ENCODE measurements around the gene ELOVL1. TPM values are rescaled to one million over a fixed set of nuclear protein-coding genes. Genes with fewer than 3 reads are reported as not detected.

The ELOVL1 gene
- total RNA-seq, 1 experiment from 2014 or later, result 91.3 TPM

- TF ChIP-seq CTCF (IDR thresholded peaks at IDR 0.05 in 2 of 3, conservative IDR thresholded peaks at IDR 0.05 in 1 of 3; ENCODE audit: borderline replicate concordance in 1 of 3, insufficient read depth in 1 of 3, low read depth in 2 of 3, low read length in 2 of 3) (no peak), POLR2AphosphoS5 (IDR thresholded peaks at IDR 0.05; ENCODE audit: low read depth, low read length) (no peak), EZH2phosphoT487 (IDR thresholded peaks at IDR 0.05; ENCODE audit: borderline replicate concordance) (no peak), EGR1 (IDR thresholded peaks at IDR 0.05; ENCODE audit: low read depth) (no peak), RAD21 (IDR thresholded peaks at IDR 0.05; ENCODE audit: low read depth) (no peak), POLR2A (IDR thresholded peaks at IDR 0.05; ENCODE audit: borderline replicate concordance, extremely low read depth, insufficient read depth, insufficient read length) (no peak)
Observed at GRCh38 chr1:43388613-43389012, 20.8 kb upstream of the ELOVL1 start (continued).

- ChIA-PET CTCF (no interaction called here), POLR2A (no interaction called here), RAD21 (ENCODE audit: low non-redundant PET in 1 of 2, low total read pairs in 2 of 2, uncharacterized antibody in 2 of 2, unreplicated experiment in 2 of 2) (no interaction called here)
- Histone ChIP-seq H3K9me2 (ENCODE audit: insufficient read depth) (no peaks in the 10 kb centered on the region), H4K20me1 (ENCODE audit: insufficient read depth) (no peaks in the 10 kb centered on the region), H3K79me2 (ENCODE audit: insufficient read depth, low read length) (peaks cover 36% of the 10 kb centered on the region), H3K9me3 (ENCODE audit: control insufficient read depth in 1 of 2, insufficient read depth in 1 of 2, low read depth in 1 of 2, low read length in 2 of 2) (no peaks in the 10 kb centered on the region), H3K4me2 (ENCODE audit: low read length) (peak overlapping the region; percentile 80), H3K36me3 (ENCODE audit: control insufficient read depth in 1 of 2, insufficient read depth in 2 of 2, low read length in 2 of 2) (peaks cover 22 to 40% of the 10 kb centered on the region in 2 experiments), H3K27me3 (ENCODE audit: insufficient read depth, low read length) (no peaks in the 10 kb centered on the region), H3K27ac (ENCODE audit: low read depth, low read length) (no peak overlapping the region), H3K9ac (ENCODE audit: low read length) (no peak overlapping the region), H2AFZ (ENCODE audit: low read depth, low read length, poor library complexity, severe bottlenecking) (no peak overlapping the region), H3K4me3 (replicated peaks in 1 of 2; ENCODE audit: low read depth in 1 of 2, low read length in 2 of 2) (peak overlapping the region in 1 of 2 experiments; percentile 84; a peak in 2 of 4 replicates), H3K4me1 (ENCODE audit: control insufficient read depth in 1 of 2, insufficient read depth in 2 of 2, low read length in 2 of 2) (peaks cover 3 to 16% of the 10 kb centered on the region in 2 experiments; a peak in 3 of 4 replicates)
- no peak for DNase-seq (ENCODE audit: low read depth, low spot score)
- TF ChIP-seq ATF3 (IDR thresholded peaks at IDR 0.05), result no peak
- TF ChIP-seq CBX3 (IDR thresholded peaks at IDR 0.05; ENCODE audit: low read depth), result no peak
- no peak for TF ChIP-seq TCF7L2 (IDR thresholded peaks at IDR 0.05; ENCODE audit: borderline replicate concordance, extremely low read depth, insufficient read depth, insufficient read length)
- no peak for TF ChIP-seq REST (IDR thresholded peaks at IDR 0.05; ENCODE audit: low read depth)
- no peak for TF ChIP-seq YY1 (IDR thresholded peaks at IDR 0.05; ENCODE audit: extremely low read depth, insufficient replicate concordance, low read depth, low read length)
- TF ChIP-seq CEBPB (IDR thresholded peaks at IDR 0.05; ENCODE audit: low read depth), result no peak
- TF ChIP-seq ZNF274 (IDR thresholded peaks at IDR 0.05; ENCODE audit: low read depth, low read length), result no peak
- TF ChIP-seq MAX (IDR thresholded peaks at IDR 0.05), result no peak
- TF ChIP-seq SIN3A (IDR thresholded peaks at IDR 0.05; ENCODE audit: low read depth), result no peak
- no peak for TF ChIP-seq RAD21 (IDR thresholded peaks at IDR 0.05; ENCODE audit: low read depth)
- TF ChIP-seq POLR2A (IDR thresholded peaks at IDR 0.05; ENCODE audit: borderline replicate concordance, extremely low read depth, insufficient read depth, insufficient read length), result no peak
- no peak for TF ChIP-seq SRF (IDR thresholded peaks at IDR 0.05; ENCODE audit: low read depth)
- TF ChIP-seq ELF1 (IDR thresholded peaks at IDR 0.05; ENCODE audit: borderline replicate concordance, low read depth), result no peak
- TF ChIP-seq JUND (IDR thresholded peaks at IDR 0.05), result no peak
- no peak for TF ChIP-seq POLR2AphosphoS5 (IDR thresholded peaks at IDR 0.05; ENCODE audit: low read depth, low read length)
- intact Hi-C loops (cut with micrococcal nuclease), result no loop called here
- ATAC-seq, result no peak
- BruUV-seq (replicated peaks), result no TSS peak
Observed at GRCh38 chr1:43387976-43388599, 20.3 kb upstream of the ELOVL1 start.
